Transverse colon (tissue), 4 donors: Measurements from ENCODE around the gene PHB1. TPM values are rescaled to one million over a fixed set of nuclear protein-coding genes. Genes with fewer than 3 reads are reported as not detected.
"Not testable (repeated sequence)": the region's sequence is repeated elsewhere in the genome, so short reads cannot be mapped to it uniquely, and the experiment has no call there.

Experiments
- DNase-seq: peaks from one replicate; pipeline ENCODE4 v3.0.0-alpha.2; 2019
- H3K27ac ChIP-seq, 4 donors: fragments of 200-600 bp; sonication (generic); 2 replicates each; pipeline ENCODE4 v1.5.1; 2016 to 2018; ENCODE audit warnings: inconsistent platforms in 4 of 4
- H3K27me3 ChIP-seq: fragments of 200-600 bp; sonication (generic); 2 replicates; pipeline ENCODE4 v1.5.1; 2017; ENCODE audit warnings: inconsistent platforms
- H3K36me3 ChIP-seq, 4 donors: fragments of 200-600 bp; sonication (generic); 2 replicates each; pipeline ENCODE4 v1.5.1; 2017 to 2019; ENCODE audit warnings: inconsistent platforms in 4 of 4
- H3K4me1 ChIP-seq, 4 donors: fragments of 200-600 bp; sonication (generic); 2 replicates each; pipeline ENCODE4 v1.5.1; 2017 to 2020; ENCODE audit warnings: inconsistent platforms in 4 of 4
- H3K4me3 ChIP-seq, 4 donors: fragments of 200-600 bp; sonication (generic); 1 replicate in 1 of 4; 2 replicates in 3 of 4; pipeline versions ENCODE4 v1.5.1 to v1.6.1; 2017 to 2019; ENCODE audit warnings: inconsistent platforms in 4 of 4
- H3K9me3 ChIP-seq, 2 donors: fragments of 200-600 bp; sonication (generic); 2 replicates each; pipeline ENCODE4 v1.5.1; 2017 to 2019; ENCODE audit warnings: inconsistent platforms in 2 of 2
- EP300 ChIP-seq: sonication (generic); formaldehyde crosslinking; IDR thresholded peaks from one replicate; pipeline ENCODE4 v1.6.1; 2017; ENCODE audit warnings: antibody characterized with exemption, low read depth
- POLR2A ChIP-seq: fragments of 450-650 bp; IDR thresholded peaks from one replicate; pipeline ENCODE4 v1.6.1; 2016; ENCODE audit warnings: antibody characterized with exemption, mild to moderate bottlenecking, moderate library complexity
- POLR2AphosphoS5 ChIP-seq, 3 donors: sonication (generic); formaldehyde crosslinking; IDR thresholded peaks; one replicate each; pipeline ENCODE4 v1.6.1; 2016; ENCODE audit warnings: antibody characterized with exemption in 3 of 3
- WGBS, 2 donors: methylation state at CpG; one replicate each; pipeline ENCODE4 v1.1.5; 2018; ENCODE audit warnings: low coverage in 1 of 2; 5-methylcytosine and 5-hydroxymethylcytosine counted together
- in situ Hi-C, 4 donors: fragments of 200-750 bp; cut with MboI; loops; one replicate each; pipeline versions ENCODE4 v1.15.0 to v1.15.1; 2017; ENCODE audit warnings: low sequenced_read_pairs in 3 of 4, low pct_ligation_motif_present in 1 of 4, low pct_unique_long_range_greater_than_20kb in 1 of 4
- intact Hi-C: fragments of 100-400 bp; cut with DNase I; formaldehyde crosslinking; loops from one replicate; pipeline ENCODE4 v1.15.1; 2023; ENCODE audit warnings: low total_unique reads
- total RNA-seq, 4 donors: library from RNA; depleted of rRNA; stranded (reverse); fragments of >200 nt; gene quantifications; one replicate each; pipeline ENCODE4 v1.1.0, GENCODE V29; 2016
- TF ChIP-seq, protein P1 (sequence below), 5 experiments: fragments of 200-600 bp in 3 of 5; fragments of 450-650 bp in 2 of 5; sonication (generic) in 3 of 5; IDR thresholded peaks; 1 replicate in 2 of 5; 2 replicates in 3 of 5; pipeline ENCODE4 v1.5.1; 2016 to 2017; ENCODE audit warnings: antibody characterized with exemption in 5 of 5, inconsistent platforms in 3 of 5, mild to moderate bottlenecking in 2 of 5, moderate library complexity in 1 of 5

The PHB1 gene
- total RNA-seq, 4 donors from 2014 or later: 40.8 to 114 (median 74.4) TPM

- Histone ChIP-seq H3K9me3 (no peaks in the 10 kb centered on the region), H3K27me3 (peaks cover 16% of the 10 kb centered on the region), H3K27ac (no peak overlapping the region), H3K4me1 (no peaks in the 10 kb centered on the region), H3K36me3 (no peaks in the 10 kb centered on the region), H3K4me3 (no peak overlapping the region)
- 83% methylated on average over 4 of the region's 4 CpGs; no CpG with 5 or more reads in 1 of the 2 donors for WGBS, 2 donors
- no peak for TF ChIP-seq POLR2A
- TF ChIP-seq POLR2AphosphoS5 (IDR thresholded peaks at IDR 0.05): no peak
- TF ChIP-seq, protein P1, sequence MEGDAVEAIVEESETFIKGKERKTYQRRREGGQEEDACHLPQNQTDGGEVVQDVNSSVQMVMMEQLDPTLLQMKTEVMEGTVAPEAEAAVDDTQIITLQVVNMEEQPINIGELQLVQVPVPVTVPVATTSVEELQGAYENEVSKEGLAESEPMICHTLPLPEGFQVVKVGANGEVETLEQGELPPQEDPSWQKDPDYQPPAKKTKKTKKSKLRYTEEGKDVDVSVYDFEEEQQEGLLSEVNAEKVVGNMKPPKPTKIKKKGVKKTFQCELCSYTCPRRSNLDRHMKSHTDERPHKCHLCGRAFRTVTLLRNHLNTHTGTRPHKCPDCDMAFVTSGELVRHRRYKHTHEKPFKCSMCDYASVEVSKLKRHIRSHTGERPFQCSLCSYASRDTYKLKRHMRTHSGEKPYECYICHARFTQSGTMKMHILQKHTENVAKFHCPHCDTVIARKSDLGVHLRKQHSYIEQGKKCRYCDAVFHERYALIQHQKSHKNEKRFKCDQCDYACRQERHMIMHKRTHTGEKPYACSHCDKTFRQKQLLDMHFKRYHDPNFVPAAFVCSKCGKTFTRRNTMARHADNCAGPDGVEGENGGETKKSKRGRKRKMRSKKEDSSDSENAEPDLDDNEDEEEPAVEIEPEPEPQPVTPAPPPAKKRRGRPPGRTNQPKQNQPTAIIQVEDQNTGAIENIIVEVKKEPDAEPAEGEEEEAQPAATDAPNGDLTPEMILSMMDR (IDR thresholded peaks at IDR 0.05): no peak
- no peak for TF ChIP-seq EP300
- DNase-seq: no peak
- intact Hi-C loops (no loop called here), in situ Hi-C loops (loop anchor here in 3 of 4 donors (10.0 kb wide), 2 partner anchors 62 to 122 kb away; partner anchors contain the start of gene NGFR (in 1 of the 3))
These were observed 18.5 kb upstream of the PHB1 start for GRCh38 chr17:49433000-49433694.

DNA sequence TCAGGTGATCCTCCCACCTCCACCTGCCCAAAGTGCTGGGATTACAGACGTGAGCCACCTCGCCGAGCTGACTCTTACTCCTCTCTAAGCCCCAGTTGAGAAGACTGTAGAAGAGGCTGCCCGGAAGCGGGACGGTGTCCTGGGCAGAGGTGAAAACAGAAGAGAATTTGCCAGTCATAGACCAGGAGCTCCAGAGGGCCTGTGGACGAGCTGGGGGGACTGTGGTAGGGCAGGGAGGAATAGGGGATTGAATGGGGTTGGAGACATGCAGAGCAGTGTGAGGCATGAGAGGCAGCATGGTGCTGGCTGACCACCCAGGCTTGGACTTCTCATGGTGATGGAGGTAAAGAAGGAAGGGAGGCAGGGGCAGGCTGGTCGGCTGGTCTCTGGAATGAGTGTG, 17.1 kb upstream of the PHB1 start:
- H3K27me3 ChIP-seq: peaks cover 10% of the 10 kb centered on the region
- H3K9me3 ChIP-seq: no peaks in the 10 kb centered on the region
- H3K36me3 ChIP-seq: no peaks in the 10 kb centered on the region
- DNase-seq: no peak
- intact Hi-C loops: no loop called here
- H3K4me1 ChIP-seq: no peaks in the 10 kb centered on the region
- 93% methylated on average over 8 of the region's 8 CpGs; no CpG with 5 or more reads in 1 of the 2 donors for WGBS, 2 donors
- H3K4me3 ChIP-seq: no peak overlapping the region
- in situ Hi-C loops: loop anchor here in 3 of 4 donors (10.0 kb wide), 2 partner anchors 63 to 123 kb away; partner anchors contain the start of gene NGFR (in 1 of the 3)
- no peak overlapping the region for H3K27ac ChIP-seq
- TF ChIP-seq EP300: no peak
- TF ChIP-seq POLR2A: no peak
- TF ChIP-seq POLR2AphosphoS5 (IDR thresholded peaks at IDR 0.05): no peak
- TF ChIP-seq, protein P1 (IDR thresholded peaks at IDR 0.05): no peak

DNA sequence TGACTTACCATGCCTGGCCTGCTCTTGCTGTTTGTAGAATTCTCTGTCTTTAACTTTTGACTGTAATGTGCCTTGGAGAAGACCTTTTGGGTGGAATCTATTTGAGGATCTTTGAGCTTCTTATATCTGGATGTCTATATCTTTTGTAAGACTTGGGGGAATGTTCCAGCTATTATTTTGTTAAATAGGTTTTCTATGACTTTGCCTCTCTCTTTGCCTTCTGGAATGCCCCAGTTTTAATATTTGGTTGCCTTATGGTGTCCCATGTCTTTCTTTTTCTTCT, 10.3 kb upstream of the PHB1 start:
- DNase-seq: no peak
- H3K4me1 ChIP-seq: no peaks in the 10 kb centered on the region
- in situ Hi-C loops: no loop called here
- no peak overlapping the region for H3K4me3 ChIP-seq
- H3K9me3 ChIP-seq: peaks cover 10 to 11% of the 10 kb centered on the region in 2 donors
- no peak overlapping the region for H3K27ac ChIP-seq
- peaks cover 31% of the 10 kb centered on the region for H3K27me3 ChIP-seq
- intact Hi-C loops: no loop called here
- TF ChIP-seq, protein P1 (IDR thresholded peaks at IDR 0.05): no peak
- TF ChIP-seq POLR2AphosphoS5 (IDR thresholded peaks at IDR 0.05) (no peak), POLR2A (no peak), EP300 (no peak)
- H3K36me3 ChIP-seq: no peaks in the 10 kb centered on the region

DNA sequence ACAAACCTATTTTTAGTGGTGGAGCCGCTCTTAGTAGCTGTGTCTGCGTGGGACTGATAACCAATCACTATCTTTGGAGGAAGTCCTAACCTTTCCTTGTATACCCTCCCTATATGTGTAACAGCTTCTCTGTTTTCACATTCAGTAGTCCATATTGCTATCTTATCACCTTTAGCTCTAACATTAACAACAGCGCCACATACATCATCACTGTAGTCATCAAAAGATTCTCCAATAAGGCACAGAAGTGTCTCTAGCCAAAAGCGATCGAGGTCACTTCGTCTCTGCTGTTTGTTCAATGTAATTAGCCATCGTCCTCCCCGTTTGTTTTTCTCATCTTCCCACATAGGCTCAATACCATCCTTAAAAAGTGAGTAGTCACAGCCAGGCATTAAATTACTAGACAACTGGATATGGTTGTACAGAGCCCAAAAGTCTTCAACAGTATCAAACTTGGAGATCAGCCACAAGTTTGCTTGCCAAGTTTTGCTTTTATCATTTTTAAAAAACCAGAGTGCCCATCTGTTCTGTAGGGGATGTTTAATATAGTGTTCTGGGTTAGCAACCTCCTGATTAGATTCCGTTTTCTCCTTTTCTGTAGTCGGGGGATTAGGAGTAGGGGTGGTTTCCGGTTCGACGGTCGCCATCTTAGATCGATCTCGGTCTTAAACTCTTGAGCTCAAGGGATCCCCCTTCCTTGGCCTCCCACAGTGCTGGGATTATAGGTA, 9.8 kb upstream of the PHB1 start:
- H3K4me1 ChIP-seq, H3K27ac ChIP-seq, DNase-seq, intact Hi-C loops, H3K4me3 ChIP-seq, H3K36me3 ChIP-seq: not testable (repeated sequence)
- Histone ChIP-seq H3K27me3 (peaks cover 31% of the 10 kb centered on the region), H3K9me3 (peaks cover 10 to 11% of the 10 kb centered on the region in 2 donors)
- WGBS, 2 donors: 86 to 92% methylated on average over 14 to 16 of the region's 16 CpGs
- in situ Hi-C loops: loop anchor here in 1 of 4 donors (25.0 kb wide), 1 partner anchor 288 kb away; the partner anchor contains the start of gene SLC35B1
